NCI-H187 treated with DMSO at 0.1 percent for 48 hours (cell line): Measurements from ENCODE around the gene GPR137C.
A peak's percentile ranks its signal among the peaks of the same experiment; 100 is the strongest.

ENCODE experiments used
- DNase-seq: peaks from one replicate; lab custom pipeline; 2025; lab: John Stamatoyannopoulos, UW

The GPR137C gene

GRCh38 chr14:52552063-52552988 is at the start of gene GPR137C, which contains the start of gene TXNDC16:
Gene GPR137C (plus strand): TSS chr14:52552836. CDS start chr14:52553148, 312 bp downstream.
Gene TXNDC16 (minus strand): TSS chr14:52552505. CDS start chr14:52543557, 8,948 bp downstream.
- peak; percentile 99 for DNase-seq

GRCh38 chr14:52513249-52513648 is 39.4 kb upstream of the GPR137C start:
- DNase-seq, result no peak

- DNase-seq, result no peak
Measured at GRCh38 chr14:52514046-52514811, 38.4 kb upstream of the GPR137C start.

GRCh38 chr14:52522033-52522432 is 30.6 kb upstream of the GPR137C start:
- no peak for DNase-seq

GRCh38 chr14:52522581-52523345 is 29.9 kb upstream of the GPR137C start:
- DNase-seq, result no peak

GRCh38 chr14:52527052-52527451 is 25.6 kb upstream of the GPR137C start:
- no peak for DNase-seq

GRCh38 chr14:52531481-52531880 is 21.2 kb upstream of the GPR137C start:
- no peak for DNase-seq

GRCh38 chr14:52536269-52536668 is 16.4 kb upstream of the GPR137C start:
- no peak for DNase-seq

- DNase-seq, result no peak
Measured at GRCh38 chr14:52538623-52539022, 14.0 kb upstream of the GPR137C start.

- DNase-seq, result no peak
Measured at GRCh38 chr14:52545584-52546317, 6.9 kb upstream of the GPR137C start.

GRCh38 chr14:52546318-52546670 is 6.3 kb upstream of the GPR137C start:
- DNase-seq, result no peak

- DNase-seq, result no peak
Measured at GRCh38 chr14:52547027-52547426, 5.6 kb upstream of the GPR137C start.

- no peak for DNase-seq
Measured at GRCh38 chr14:52547526-52547925, 5.1 kb upstream of the GPR137C start.

GRCh38 chr14:52550661-52551060 is 2.0 kb upstream of the GPR137C start:
- DNase-seq, result no peak

GRCh38 chr14:52551205-52551604 is 1.4 kb upstream of the GPR137C start:
- DNase-seq, result no peak

GRCh38 chr14:52551696-52552062 is 957 bp upstream of the GPR137C start:
- no peak for DNase-seq

GRCh38 chr14:52553002-52553670 is 500 bp downstream of the GPR137C start:
- DNase-seq, result no peak

GRCh38 chr14:52553671-52554575 is 1.3 kb downstream of the GPR137C start:
- peak; percentile 59 for DNase-seq

GRCh38 chr14:52558688-52559087 is 6.1 kb downstream of the GPR137C start:
- no peak for DNase-seq

- no peak for DNase-seq
Measured at GRCh38 chr14:52563120-52563519, 10.5 kb downstream of the GPR137C start.
